HuH-7.5 (cell line): Measurements from ENCODE around the gene PDSS2.

Experiments used
- DNase-seq: peaks from one replicate; pipeline ENCODE4 v3.0.0; 2011; ENCODE audit warnings: low spot score

Gene PDSS2

DNA sequence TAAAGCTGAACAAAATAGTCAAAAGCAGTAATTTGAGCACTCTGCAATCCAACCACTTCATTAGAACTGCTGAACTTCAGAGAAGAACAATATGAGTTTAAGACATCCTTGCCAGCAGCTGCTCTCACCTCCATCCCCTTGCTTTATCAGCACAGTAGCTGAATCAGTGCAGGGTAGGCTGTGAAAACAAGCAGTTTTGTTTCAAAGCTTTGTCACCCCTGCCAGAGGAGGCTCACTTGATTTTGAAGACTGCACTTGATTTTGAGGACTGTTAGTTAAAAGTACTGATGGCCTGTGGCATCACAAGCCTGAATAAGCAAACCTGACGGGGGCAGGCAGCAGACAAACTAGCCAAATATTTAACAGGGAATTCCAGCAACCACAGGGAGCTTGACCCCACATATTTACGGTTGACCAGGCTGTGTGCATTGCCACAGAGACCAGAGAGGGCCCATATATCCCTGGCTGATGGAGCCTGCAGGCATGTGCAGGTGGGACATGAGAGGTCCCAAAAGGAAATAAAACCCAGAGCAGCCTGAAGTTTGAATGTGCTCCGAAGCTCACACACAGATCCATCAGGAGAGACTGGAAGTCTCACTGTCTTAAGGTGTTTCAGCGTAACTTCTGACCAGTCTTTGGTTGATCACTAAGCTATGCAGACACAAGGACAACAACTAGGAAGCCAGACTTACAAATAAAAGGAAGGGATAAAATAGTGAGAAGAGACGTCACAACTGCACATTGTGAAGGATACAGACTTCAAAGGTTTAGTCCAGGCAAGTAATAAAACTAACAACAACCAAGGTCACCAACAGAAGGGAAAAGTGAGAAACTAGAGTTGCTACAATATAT is 97.4 kb downstream of the PDSS2 start:
- DNase-seq = peak; percentile 47

GRCh38 chr6:107360476-107360875 is 98.9 kb downstream of the PDSS2 start:
- DNase-seq = no peak

DNA sequence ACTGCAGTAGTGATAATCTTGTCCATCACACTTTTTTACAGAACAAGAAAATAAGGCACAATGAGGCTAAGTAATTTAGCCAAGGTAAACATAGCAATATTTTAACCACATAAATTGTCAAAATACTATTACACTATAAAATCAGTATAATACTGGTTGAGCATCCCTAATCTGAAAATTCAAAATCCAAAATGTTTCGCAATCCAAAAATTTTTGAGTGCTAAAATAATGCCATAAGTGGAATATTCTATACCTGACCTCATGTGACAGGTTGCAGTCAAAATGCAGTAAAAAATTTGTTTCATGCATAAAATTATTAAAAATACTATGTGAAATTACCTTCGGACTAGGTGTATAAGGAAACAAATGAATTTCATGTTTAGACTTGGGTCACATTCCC is 101.5 kb downstream of the PDSS2 start:
- DNase-seq = no peak

- DNase-seq = no peak
These were observed 102.3 kb downstream of the PDSS2 start for GRCh38 chr6:107357031-107357430.

DNA sequence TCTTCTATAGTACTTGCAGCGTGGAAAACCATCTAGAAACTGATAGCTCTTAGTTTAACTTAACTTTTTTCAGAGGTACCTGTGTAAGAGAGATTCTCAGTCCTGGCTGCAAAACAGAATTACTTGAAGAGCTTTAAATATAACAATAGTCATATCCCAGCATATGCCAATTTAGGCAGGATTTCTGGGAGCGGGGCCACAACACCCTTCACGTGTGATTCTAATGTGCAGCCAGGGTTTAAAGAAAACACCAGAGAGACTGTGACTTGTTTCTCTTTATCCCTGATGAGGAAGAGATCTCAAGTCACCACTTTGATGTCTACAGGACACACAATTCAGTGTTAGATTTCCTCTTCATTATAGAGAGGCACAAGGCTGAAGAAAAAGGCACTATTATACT is 103.7 kb downstream of the PDSS2 start:
- no peak for DNase-seq

GRCh38 chr6:107354451-107354850 is 104.9 kb downstream of the PDSS2 start:
- no peak for DNase-seq

DNA sequence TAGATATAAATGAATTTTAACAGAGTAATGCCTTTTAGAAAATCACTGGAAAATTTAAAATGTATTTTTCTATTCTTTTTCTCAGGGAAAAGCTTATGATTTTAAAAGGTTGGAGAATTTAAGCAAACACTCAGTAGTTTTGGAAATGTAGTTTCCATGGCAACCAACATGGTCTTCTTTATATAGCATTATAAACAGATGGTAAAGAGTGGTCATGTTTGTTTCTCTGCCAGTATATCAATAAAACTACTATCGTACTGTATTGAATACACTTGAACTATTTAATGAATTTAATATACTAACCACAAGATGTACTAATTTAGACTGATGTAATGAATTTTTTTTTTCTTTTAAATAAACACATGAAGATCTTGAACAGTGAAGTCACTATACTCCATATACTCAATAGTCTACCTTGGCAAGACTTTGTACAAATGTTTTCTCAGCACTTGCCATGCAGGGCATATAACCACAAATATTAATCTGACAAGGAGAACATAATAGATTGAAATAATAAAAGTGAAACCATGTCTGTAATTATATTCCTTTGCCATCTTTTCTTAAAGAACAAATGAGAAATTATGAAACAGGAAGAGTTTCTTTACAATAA is 105.5 kb downstream of the PDSS2 start:
- no peak for DNase-seq

- no peak for DNase-seq
These were observed 111.1 kb downstream of the PDSS2 start for GRCh38 chr6:107348224-107348623.

DNA sequence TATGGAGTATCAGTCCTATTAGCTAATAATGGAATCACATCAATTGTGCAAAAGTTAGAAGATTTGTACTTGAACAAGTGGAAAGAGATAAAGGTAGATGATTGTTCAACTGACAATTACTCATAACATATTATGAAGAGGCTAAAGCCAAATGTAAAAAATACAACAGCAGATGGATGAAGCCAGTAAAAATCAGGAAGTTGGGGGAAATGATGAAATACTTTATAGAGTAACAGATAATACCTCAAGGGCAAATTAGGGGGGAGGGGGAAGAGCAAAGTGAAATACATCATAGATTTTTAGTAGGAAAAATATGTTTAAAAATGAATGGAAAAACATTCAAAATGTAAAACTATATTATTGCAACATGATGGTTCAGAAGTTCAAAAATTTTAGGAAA is 114.0 kb downstream of the PDSS2 start:
- DNase-seq = no peak

GRCh38 chr6:107344981-107345380 is 114.4 kb downstream of the PDSS2 start:
- no peak for DNase-seq

GRCh38 chr6:107344383-107344782 is 115.0 kb downstream of the PDSS2 start:
- DNase-seq = no peak

DNA sequence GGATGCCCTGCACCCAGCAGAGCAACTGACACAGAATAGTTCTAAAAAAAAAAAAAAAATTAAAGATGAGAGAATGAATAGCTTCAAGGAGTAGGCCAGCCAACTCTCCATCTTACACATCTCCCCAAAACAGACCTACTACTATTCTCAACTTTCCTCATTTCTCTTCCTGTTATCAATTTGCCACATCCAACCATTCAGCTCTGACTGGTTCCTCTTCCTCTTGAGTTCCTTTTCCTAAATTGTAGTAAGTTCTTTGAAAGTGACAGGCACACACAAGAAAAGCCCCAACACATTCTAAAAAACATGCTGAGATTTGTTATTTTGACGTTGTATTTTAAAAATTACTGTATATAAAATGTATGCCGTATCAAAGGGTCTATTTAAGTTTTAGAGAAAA is 117.2 kb downstream of the PDSS2 start:
- DNase-seq = no peak

GRCh38 chr6:107340881-107341280 is 118.5 kb downstream of the PDSS2 start:
- no peak for DNase-seq

- DNase-seq = no peak
These were observed 122.1 kb downstream of the PDSS2 start for GRCh38 chr6:107337191-107337741.

- DNase-seq = no peak
These were observed 125.3 kb downstream of the PDSS2 start for GRCh38 chr6:107334026-107334425.

DNA sequence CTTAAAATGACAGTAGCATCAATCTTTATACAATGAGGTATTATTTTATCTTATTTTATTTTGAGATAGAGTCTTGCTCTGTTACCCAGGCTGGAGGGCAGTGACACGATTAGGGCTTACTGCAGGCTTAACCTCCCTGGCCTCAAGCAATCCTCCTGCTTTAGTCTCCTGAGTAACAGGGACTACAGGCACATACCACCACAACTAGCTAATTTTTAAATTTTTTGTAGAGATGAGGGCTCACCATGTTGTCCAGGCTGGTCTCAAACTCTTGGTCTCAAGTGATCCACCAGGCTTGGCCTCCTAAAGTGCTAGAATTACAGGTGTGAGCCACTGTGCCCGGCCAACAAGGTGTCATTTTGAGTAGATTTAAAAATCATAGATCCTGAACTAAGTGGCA is 125.9 kb downstream of the PDSS2 start:
- no peak for DNase-seq

DNA sequence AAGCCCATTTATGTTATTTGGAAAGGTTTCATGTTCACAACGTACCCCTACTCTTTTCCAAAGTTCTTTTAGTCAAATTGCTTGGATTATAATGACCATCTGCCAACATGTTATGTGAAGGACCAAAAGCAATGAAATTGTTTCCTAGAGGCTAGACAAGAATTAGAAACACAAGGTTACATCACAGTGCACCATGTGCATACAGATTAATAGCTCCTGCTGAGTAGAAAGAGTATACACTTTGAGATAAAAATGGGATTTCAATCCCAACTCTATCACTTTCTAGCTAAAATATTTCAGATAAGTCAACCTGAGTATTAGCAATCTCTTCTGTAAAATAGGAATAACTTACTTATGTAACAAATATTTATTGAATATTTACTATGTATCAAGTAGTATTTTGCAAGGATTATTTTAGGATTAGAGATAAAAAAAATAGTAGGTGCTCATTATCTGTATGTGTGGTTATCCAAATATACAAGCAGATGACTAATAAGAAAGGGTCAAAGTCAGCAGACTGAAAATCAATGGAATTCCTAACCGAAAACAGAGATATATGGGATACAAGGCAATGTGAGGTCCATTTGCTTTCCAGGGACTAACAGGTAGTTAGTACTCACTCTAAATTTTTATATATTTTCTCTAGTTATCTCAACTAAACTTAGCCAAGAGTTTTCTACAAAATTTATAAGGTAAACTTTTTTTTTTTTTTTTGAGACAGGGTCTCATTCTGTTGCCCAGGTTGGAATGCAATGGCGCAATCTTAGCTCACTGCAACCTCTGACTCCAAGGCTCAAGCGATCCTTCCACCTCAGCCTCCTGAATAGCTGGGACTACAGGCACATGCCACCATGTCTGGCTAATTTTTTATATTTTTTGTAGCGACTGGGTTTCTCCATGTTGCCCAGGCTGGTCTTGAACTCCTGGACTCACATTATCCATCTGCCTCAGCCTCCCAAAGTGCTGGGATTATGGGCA is 127.7 kb downstream of the PDSS2 start:
- DNase-seq = peak; percentile 13

DNA sequence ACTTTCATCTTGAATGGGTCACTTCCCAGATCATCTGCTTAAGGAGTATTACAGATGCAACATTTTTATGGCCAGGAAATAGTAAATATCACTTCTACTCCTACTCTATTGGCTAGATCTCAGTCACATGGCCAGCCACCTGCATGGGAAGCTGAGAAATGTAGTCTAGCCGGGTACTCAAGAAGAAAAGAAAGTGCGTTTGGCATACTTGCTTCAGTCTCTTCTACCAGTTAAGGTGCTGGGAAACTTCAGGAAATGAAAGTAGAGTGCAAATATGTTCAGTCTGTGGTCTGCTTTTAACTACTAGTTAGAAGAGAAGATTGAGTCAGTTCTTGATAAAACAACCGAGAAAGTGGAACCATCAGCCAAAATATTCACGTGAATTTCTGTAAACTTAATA is 129.2 kb downstream of the PDSS2 start:
- DNase-seq = no peak

DNA sequence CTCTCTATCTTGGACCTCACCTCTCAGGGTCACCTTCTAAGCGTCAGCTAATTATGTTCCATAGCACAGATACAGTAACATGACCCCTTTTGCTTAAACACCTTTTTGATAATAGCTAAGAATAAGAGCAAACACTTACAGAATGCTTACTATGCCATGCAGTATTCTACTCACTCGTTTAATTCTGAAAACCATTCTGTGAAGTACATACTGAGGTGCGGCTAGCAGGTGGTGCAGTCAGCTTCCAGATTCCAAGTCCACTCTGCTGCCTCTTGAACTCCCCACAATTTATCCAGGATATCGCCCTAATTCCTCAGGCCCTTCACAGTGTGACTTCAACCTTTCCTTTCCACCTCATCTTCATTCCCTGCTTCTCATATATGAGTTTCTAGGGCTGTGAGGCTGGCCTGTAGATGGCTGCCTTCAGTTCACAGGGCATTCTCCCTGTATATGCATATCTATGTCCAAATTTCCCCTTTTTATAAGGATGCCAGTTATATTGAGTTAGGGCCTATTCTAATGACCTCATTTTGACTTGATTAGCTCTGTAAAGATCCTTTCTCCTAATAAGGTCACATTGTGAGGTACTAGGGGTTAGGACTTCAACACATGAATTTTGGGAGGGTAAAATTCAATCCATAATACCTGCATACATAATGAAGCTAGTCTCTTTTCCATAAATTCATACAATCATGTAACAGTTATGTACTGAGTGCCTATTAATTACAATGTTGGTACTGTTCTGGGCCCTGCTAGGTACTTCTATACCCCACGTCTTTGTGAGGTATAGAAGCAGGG is 130.1 kb downstream of the PDSS2 start:
- DNase-seq = no peak

DNA sequence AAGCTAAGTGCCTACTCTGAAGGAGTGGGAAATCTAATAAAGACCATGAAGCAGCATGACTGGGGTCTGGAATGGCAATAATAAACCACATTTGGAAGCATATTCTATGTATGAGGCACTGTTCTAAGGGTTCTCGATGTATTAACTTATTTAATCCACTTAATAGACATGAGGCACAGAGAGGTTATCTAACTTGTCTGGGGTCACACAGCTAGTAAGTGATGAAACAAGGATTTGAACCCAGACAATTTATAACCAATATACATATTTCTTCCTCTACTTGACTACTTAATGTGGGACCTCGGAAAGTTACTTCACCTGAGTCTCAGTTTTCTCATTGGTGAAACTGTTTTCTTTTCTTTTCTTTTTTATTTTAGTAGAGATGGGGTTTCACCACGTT is 131.3 kb downstream of the PDSS2 start:
- no peak for DNase-seq

DNA sequence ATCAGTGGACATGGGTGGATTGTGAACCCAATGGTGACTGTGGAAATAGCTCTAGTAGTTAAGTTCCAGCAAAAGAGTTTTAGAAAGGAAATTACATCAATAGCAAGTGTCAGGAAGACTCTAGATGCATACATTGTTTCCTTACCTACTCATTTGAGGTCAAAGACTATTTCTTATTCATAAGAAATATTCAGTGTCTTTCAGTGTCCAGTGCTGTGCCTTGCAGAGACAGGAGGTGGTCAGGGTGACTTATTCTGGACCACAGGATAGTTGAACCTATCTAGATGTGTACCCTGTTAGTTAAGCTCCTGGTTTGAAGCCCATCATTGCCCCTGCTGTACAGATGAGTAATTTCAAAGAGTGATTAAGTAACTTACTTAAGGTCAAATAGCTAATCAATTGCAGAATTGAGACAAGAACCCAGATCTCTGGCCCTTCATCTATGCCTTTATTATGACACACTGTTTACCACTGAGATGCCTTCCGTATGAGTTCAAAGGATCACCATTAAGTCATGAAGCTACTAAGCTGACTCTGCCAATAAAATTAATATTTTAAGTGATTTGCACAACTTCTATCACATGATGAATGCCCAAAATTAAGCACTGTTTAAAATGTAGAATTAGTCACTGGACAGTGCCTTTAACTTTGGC is 136.1 kb downstream of the PDSS2 start:
- no peak for DNase-seq
